Astrocyte (in vitro differentiated cells and primary cell): ENCODE measurements around the gene SNX8. TPM values are rescaled to one million over a fixed set of nuclear protein-coding genes. Genes with fewer than 3 reads are reported as not detected.

Source experiments
- DNase-seq: peaks from one replicate; pipeline ENCODE4 v3.0.0-alpha.2; 2010; ENCODE audit warnings: low read depth
- FAIRE-seq: peaks from 2 replicates; lab custom pipeline; 2011; peaks lifted over from hg19 to GRCh38; lab: Jason Lieb, UNC
- H2AFZ ChIP-seq: 2 replicates; pipeline ENCODE4 v1.6.0; 2012; ENCODE audit warnings: low read depth, low read length, inconsistent platforms
- H3K27ac ChIP-seq: 2 replicates; pipeline ENCODE4 v1.5.1; 2011; ENCODE audit warnings: low read depth, low read length, inconsistent platforms
- H3K27me3 ChIP-seq: 2 replicates; pipeline ENCODE4 v1.6.0; 2011; ENCODE audit warnings: low read length, inconsistent platforms; ENCODE audit not compliant: insufficient read depth
- H3K36me3 ChIP-seq: 2 replicates; pipeline ENCODE4 v1.5.1; 2011; ENCODE audit warnings: low read length, inconsistent platforms; ENCODE audit not compliant: insufficient read depth
- H3K4me1 ChIP-seq: 2 replicates; pipeline ENCODE4 v1.5.1; 2011; ENCODE audit warnings: low read length, inconsistent platforms; ENCODE audit not compliant: insufficient read depth
- H3K4me2 ChIP-seq: 2 replicates; pipeline ENCODE4 v1.6.0; 2012; ENCODE audit warnings: low read length, inconsistent platforms
- H3K4me3 ChIP-seq: 2 replicates; pipeline ENCODE4 v1.5.1; 2011; ENCODE audit warnings: low read depth, mild to moderate bottlenecking, low read length, inconsistent platforms; ENCODE audit not compliant: insufficient read depth
- H3K79me2 ChIP-seq: 2 replicates; pipeline ENCODE4 v1.6.0; 2012; ENCODE audit warnings: mild to moderate bottlenecking, low read length, inconsistent platforms; ENCODE audit not compliant: insufficient read depth
- H3K9ac ChIP-seq: 2 replicates; pipeline ENCODE4 v1.6.0; 2012; ENCODE audit warnings: mild to moderate bottlenecking, low read length, inconsistent platforms
- H3K9me3 ChIP-seq: 2 replicates; pipeline ENCODE4 v1.5.1; 2012; ENCODE audit warnings: low read depth, mild to moderate bottlenecking, low read length, inconsistent platforms; ENCODE audit not compliant: insufficient read depth
- H4K20me1 ChIP-seq: 2 replicates; pipeline ENCODE4 v1.6.0; 2012; ENCODE audit warnings: low read length, inconsistent platforms; ENCODE audit not compliant: insufficient read depth
- H3K27ac Mint-ChIP-seq: one replicate; pipeline ENCODE4 v1.8.0; 2021; ENCODE audit warnings: mild to moderate bottlenecking, mixed read lengths; ENCODE audit not compliant: unreplicated experiment
- H3K27me3 Mint-ChIP-seq: one replicate; pipeline ENCODE4 v1.8.0; 2021; ENCODE audit warnings: low read depth, mixed read lengths; ENCODE audit not compliant: unreplicated experiment
- H3K36me3 Mint-ChIP-seq: one replicate; pipeline ENCODE4 v1.8.0; 2021; ENCODE audit warnings: low read depth, mixed read lengths; ENCODE audit not compliant: unreplicated experiment
- H3K4me1 Mint-ChIP-seq: one replicate; pipeline ENCODE4 v1.8.0; 2021; ENCODE audit warnings: low read depth, mixed read lengths; ENCODE audit not compliant: unreplicated experiment
- H3K4me3 Mint-ChIP-seq: one replicate; pipeline ENCODE4 v1.8.0; 2021; ENCODE audit warnings: mild to moderate bottlenecking, moderate library complexity, mixed read lengths; ENCODE audit not compliant: unreplicated experiment
- H3K9me3 Mint-ChIP-seq: one replicate; pipeline ENCODE4 v1.8.0; 2021; ENCODE audit warnings: mild to moderate bottlenecking, mixed read lengths; ENCODE audit not compliant: unreplicated experiment
- EZH2 ChIP-seq: IDR thresholded peaks from 2 replicates; pipeline ENCODE4 v1.6.1; 2012; ENCODE audit warnings: mild to moderate bottlenecking, low read length, inconsistent platforms; ENCODE audit not compliant: insufficient read depth
- total RNA-seq: library from RNA; stranded (reverse); gene quantifications from 2 replicates; pipeline ENCODE4 v1.2.1, GENCODE V29; 2021
- TF ChIP-seq, protein P1 (sequence below): IDR thresholded peaks from 2 replicates; pipeline ENCODE4 v1.5.1; 2011; ENCODE audit warnings: low read depth, mild to moderate bottlenecking, inconsistent platforms, low read length, moderate library complexity; ENCODE audit not compliant: insufficient read depth

SNX8 gene
- total RNA-seq, 1 donor from 2014 or later, result 28.9 TPM

- H3K36me3 ChIP-seq, result no peaks in the 10 kb centered on the region
- no peaks in the 10 kb centered on the region for H3K9me3 Mint-ChIP-seq
- H3K27me3 ChIP-seq, result no peaks in the 10 kb centered on the region
- H3K4me1 ChIP-seq, result no peaks in the 10 kb centered on the region
- H3K79me2 ChIP-seq, result peaks cover 17% of the 10 kb centered on the region
- TF ChIP-seq EZH2, result no peak
- TF ChIP-seq, protein P1, sequence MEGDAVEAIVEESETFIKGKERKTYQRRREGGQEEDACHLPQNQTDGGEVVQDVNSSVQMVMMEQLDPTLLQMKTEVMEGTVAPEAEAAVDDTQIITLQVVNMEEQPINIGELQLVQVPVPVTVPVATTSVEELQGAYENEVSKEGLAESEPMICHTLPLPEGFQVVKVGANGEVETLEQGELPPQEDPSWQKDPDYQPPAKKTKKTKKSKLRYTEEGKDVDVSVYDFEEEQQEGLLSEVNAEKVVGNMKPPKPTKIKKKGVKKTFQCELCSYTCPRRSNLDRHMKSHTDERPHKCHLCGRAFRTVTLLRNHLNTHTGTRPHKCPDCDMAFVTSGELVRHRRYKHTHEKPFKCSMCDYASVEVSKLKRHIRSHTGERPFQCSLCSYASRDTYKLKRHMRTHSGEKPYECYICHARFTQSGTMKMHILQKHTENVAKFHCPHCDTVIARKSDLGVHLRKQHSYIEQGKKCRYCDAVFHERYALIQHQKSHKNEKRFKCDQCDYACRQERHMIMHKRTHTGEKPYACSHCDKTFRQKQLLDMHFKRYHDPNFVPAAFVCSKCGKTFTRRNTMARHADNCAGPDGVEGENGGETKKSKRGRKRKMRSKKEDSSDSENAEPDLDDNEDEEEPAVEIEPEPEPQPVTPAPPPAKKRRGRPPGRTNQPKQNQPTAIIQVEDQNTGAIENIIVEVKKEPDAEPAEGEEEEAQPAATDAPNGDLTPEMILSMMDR, result no peak
- peaks cover 2% of the 10 kb centered on the region for H3K27me3 Mint-ChIP-seq
- H4K20me1 ChIP-seq, result peaks cover 29% of the 10 kb centered on the region
- no peaks in the 10 kb centered on the region for H3K4me1 Mint-ChIP-seq
- H3K9ac ChIP-seq, result no peak overlapping the region
- H3K9me3 ChIP-seq, result no peaks in the 10 kb centered on the region
- no peak overlapping the region for H3K4me2 ChIP-seq
- H2AFZ ChIP-seq, result no peak overlapping the region
- H3K27ac Mint-ChIP-seq, result peak overlapping the region; percentile 53
- H3K36me3 Mint-ChIP-seq, result peaks cover 6% of the 10 kb centered on the region
- no peak for FAIRE-seq
- no peak for DNase-seq
- no peak overlapping the region for H3K27ac ChIP-seq
- H3K4me3 Mint-ChIP-seq, result no peak overlapping the region
- no peak overlapping the region for H3K4me3 ChIP-seq
Observed at GRCh38 chr7:2289111-2289586, 25.1 kb downstream of the SNX8 start.

- TF ChIP-seq EZH2, result no peak
- TF ChIP-seq, protein P1, result no peak
- no peaks in the 10 kb centered on the region for H3K4me1 Mint-ChIP-seq
- no peaks in the 10 kb centered on the region for H3K9me3 Mint-ChIP-seq
Observed at GRCh38 chr7:2288503-2288902, 25.7 kb downstream of the SNX8 start.

DNA sequence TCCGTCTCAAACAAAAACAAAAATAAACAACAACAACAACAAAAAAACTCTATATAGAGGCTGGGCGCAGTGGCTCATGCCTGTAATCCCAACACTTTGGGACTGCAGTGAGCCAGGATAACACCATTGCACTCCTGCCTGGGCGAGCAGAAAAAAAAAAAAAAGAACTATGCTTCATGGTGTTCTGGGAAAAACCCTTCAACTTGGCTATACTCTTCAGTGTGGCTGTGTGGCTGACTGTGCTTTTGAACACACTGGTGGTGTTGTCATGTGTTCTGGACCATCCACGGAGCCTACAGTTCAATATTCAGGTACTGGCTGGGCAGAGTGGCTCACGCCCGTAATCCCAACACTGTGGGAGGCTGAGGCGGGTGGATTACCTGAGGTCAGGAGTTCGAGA is 26.5 kb downstream of the SNX8 start:
- Histone ChIP-seq H2AFZ (no peak overlapping the region), H3K9ac (no peak overlapping the region), H3K79me2 (peaks cover 20% of the 10 kb centered on the region), H3K9me3 (no peaks in the 10 kb centered on the region), H3K27ac (no peak overlapping the region), H3K27me3 (no peaks in the 10 kb centered on the region), H3K4me1 (no peaks in the 10 kb centered on the region), H4K20me1 (peaks cover 37% of the 10 kb centered on the region), H3K36me3 (no peaks in the 10 kb centered on the region), H3K4me2 (no peak overlapping the region), H3K4me3 (no peak overlapping the region)
- Mint-ChIP-seq H3K36me3 (peaks cover 6% of the 10 kb centered on the region), H3K4me3 (no peak overlapping the region), H3K27ac (no peak overlapping the region), H3K4me1 (no peaks in the 10 kb centered on the region), H3K27me3 (peaks cover 2% of the 10 kb centered on the region), H3K9me3 (no peaks in the 10 kb centered on the region)
- TF ChIP-seq, protein P1, result no peak
- FAIRE-seq (no peak), DNase-seq (no peak)

More at GRCh38 chr7:2288503-2288902, 25.7 kb downstream of the SNX8 start:
- peaks cover 2% of the 10 kb centered on the region for H3K27me3 Mint-ChIP-seq
- no peak for FAIRE-seq
- H3K36me3 Mint-ChIP-seq, result peaks cover 6% of the 10 kb centered on the region
- peaks cover 17% of the 10 kb centered on the region for H3K79me2 ChIP-seq
- H3K4me2 ChIP-seq, result no peak overlapping the region
- DNase-seq, result no peak
- H3K27me3 ChIP-seq, result no peaks in the 10 kb centered on the region
- no peak overlapping the region for H3K4me3 Mint-ChIP-seq
- H3K27ac Mint-ChIP-seq, result no peak overlapping the region
- no peaks in the 10 kb centered on the region for H3K9me3 ChIP-seq
- no peak overlapping the region for H3K9ac ChIP-seq
- no peaks in the 10 kb centered on the region for H3K4me1 ChIP-seq
- H3K27ac ChIP-seq, result no peak overlapping the region
- no peaks in the 10 kb centered on the region for H3K36me3 ChIP-seq
- H3K4me3 ChIP-seq, result no peak overlapping the region
- peaks cover 31% of the 10 kb centered on the region for H4K20me1 ChIP-seq
- no peak overlapping the region for H2AFZ ChIP-seq
